Measurements from ENCODE around the gene NFIA. TPM values are rescaled to one million over a fixed set of nuclear protein-coding genes. Genes with fewer than 3 reads are reported as not detected.

NFIA gene
- total RNA-seq, 1 experiment from 2014 or later: 0.35 TPM

GRCh38 chr1:61077676-61078541, 4.5 kb upstream of the NFIA start:
- Histone ChIP-seq H3K9ac (ENCODE audit: extremely low read depth, insufficient read length, low read length) (no peak overlapping the region), H3K56ac (ENCODE audit: insufficient read length, low read depth, low read length) (no peak overlapping the region), H4K8ac (replicated peaks; ENCODE audit: insufficient read length, low read depth, low read length) (no peak overlapping the region), H2BK120ac (ENCODE audit: low read depth, low read length, poor library complexity, severe bottlenecking) (no peak overlapping the region), H3K4me2 (ENCODE audit: insufficient read depth, insufficient read length, low read length) (peak overlapping the region; percentile 61), H2BK12ac (ENCODE audit: insufficient read length, low read depth, low read length) (no peak overlapping the region), H2BK15ac (ENCODE audit: low read depth, low read length) (no peak overlapping the region), H3K79me1 (ENCODE audit: insufficient read depth, low read depth, low read length, poor library complexity, severe bottlenecking) (no peaks in the 10 kb centered on the region), H3K14ac (ENCODE audit: insufficient read depth, low read length) (no peak overlapping the region), H3K9me3 (ENCODE audit: control insufficient read depth, low read depth, low read length) (no peaks in the 10 kb centered on the region), H2BK20ac (ENCODE audit: low read depth, low read length, poor library complexity, severe bottlenecking) (no peak overlapping the region), H4K20me1 (ENCODE audit: control insufficient read depth, insufficient read depth, insufficient read length) (no peaks in the 10 kb centered on the region), H3K79me2 (ENCODE audit: insufficient read depth, low read length) (no peaks in the 10 kb centered on the region), H2AFZ (ENCODE audit: low read length) (no peak overlapping the region), H3K4ac (ENCODE audit: low read depth, low read length) (no peak overlapping the region), H3K23me2 (ENCODE audit: insufficient read length, low read depth, low read length, poor library complexity, severe bottlenecking) (peaks cover 18% of the 10 kb centered on the region), H3K4me1 (ENCODE audit: insufficient read depth, low read length) (peaks cover 12% of the 10 kb centered on the region; the same call in 1 of the 2 replicates), H3K27me3 (ENCODE audit: insufficient read depth, low read length) (peaks cover 22% of the 10 kb centered on the region; the same call in 1 of the 2 replicates), H4K5ac (ENCODE audit: insufficient read length, low read depth, low read length) (no peak overlapping the region), H3K18ac (ENCODE audit: insufficient read length, low read depth, low read length) (no peak overlapping the region), H3K23ac (ENCODE audit: insufficient read length, low read depth, low read length) (no peak overlapping the region), H2AK5ac (ENCODE audit: insufficient read length, low read length) (no peak overlapping the region), H3T11ph (ENCODE audit: low read length) (no peak overlapping the region), H2BK5ac (ENCODE audit: insufficient read length, low read length) (no peak overlapping the region), H4K91ac (ENCODE audit: insufficient read length, low read depth, low read length) (no peak overlapping the region), H3K27ac (ENCODE audit: insufficient read length, low read depth, low read length) (no peak overlapping the region)
- H3K36me3 Mint-ChIP-seq (ENCODE audit: insufficient read depth in 1 of 3, low read depth in 3 of 3): no peaks in the 10 kb centered on the region
- peak overlapping the region in 1 of 3 experiments; percentile 46; a peak in 1 of 7 replicates for H3K27ac Mint-ChIP-seq
- no peak for TF ChIP-seq CTCF (conservative IDR thresholded peaks at IDR 0.05)
- H3K9me3 Mint-ChIP-seq: no peaks in the 10 kb centered on the region; a peak in 2 of 5 replicates
- WGBS (ENCODE audit: extremely low coverage, insufficient read length, low lambda C conversion rate): no CpG with 5 or more reads among the region's 19 CpGs
- peak; percentile 89 for DNase-seq
- peak overlapping the region; percentile 92 to 96 for H3K4me3 Mint-ChIP-seq
- peaks cover 45 to 48% of the 10 kb centered on the region in 2 experiments for H3K4me1 Mint-ChIP-seq
- H3K27me3 Mint-ChIP-seq (ENCODE audit: low read depth): peaks cover 78% of the 10 kb centered on the region

Data from H9 (cell line).